GM15510 (cell line): ENCODE measurements around the gene CNTNAP2.

Experiments used
- POLR2A ChIP-seq: IDR thresholded peaks from 3 replicates; pipeline ENCODE4 v1.6.1; 2011; ENCODE audit warnings: borderline replicate concordance; ENCODE audit not compliant: insufficient read length; ENCODE audit errors: extremely low read depth

The CNTNAP2 gene

GRCh38 chr7:146126767-146127509 lies 10.3 kb downstream of the CNTNAP2 start:
- TF ChIP-seq POLR2A: no peak

GRCh38 chr7:146129296-146129695 lies 12.7 kb downstream of the CNTNAP2 start:
- TF ChIP-seq POLR2A: no peak

- TF ChIP-seq POLR2A: no peak
Measured at GRCh38 chr7:146129997-146130396, 13.4 kb downstream of the CNTNAP2 start.

GRCh38 chr7:146131701-146132100 lies 15.1 kb downstream of the CNTNAP2 start:
- TF ChIP-seq POLR2A: no peak

GRCh38 chr7:146136357-146136875 lies 19.8 kb downstream of the CNTNAP2 start:
- no peak for TF ChIP-seq POLR2A

GRCh38 chr7:146138926-146139325 lies 22.3 kb downstream of the CNTNAP2 start:
- TF ChIP-seq POLR2A: no peak

- no peak for TF ChIP-seq POLR2A
Measured at GRCh38 chr7:146146831-146147486, 30.4 kb downstream of the CNTNAP2 start.

- TF ChIP-seq POLR2A: no peak
Measured at GRCh38 chr7:146150153-146150552, 33.6 kb downstream of the CNTNAP2 start.

- no peak for TF ChIP-seq POLR2A
Measured at GRCh38 chr7:146172112-146172511, 55.5 kb downstream of the CNTNAP2 start.

GRCh38 chr7:146175716-146176115 lies 59.1 kb downstream of the CNTNAP2 start:
- TF ChIP-seq POLR2A: no peak

GRCh38 chr7:146176860-146177259 lies 60.3 kb downstream of the CNTNAP2 start:
- TF ChIP-seq POLR2A: no peak

- TF ChIP-seq POLR2A: no peak
Measured at GRCh38 chr7:146177301-146177700, 60.7 kb downstream of the CNTNAP2 start.

- no peak for TF ChIP-seq POLR2A
Measured at GRCh38 chr7:146185844-146186243, 69.2 kb downstream of the CNTNAP2 start.

GRCh38 chr7:146201945-146202344 lies 85.3 kb downstream of the CNTNAP2 start:
- TF ChIP-seq POLR2A: no peak

GRCh38 chr7:146206270-146206669 lies 89.7 kb downstream of the CNTNAP2 start:
- TF ChIP-seq POLR2A: no peak

GRCh38 chr7:146208492-146208891 lies 91.9 kb downstream of the CNTNAP2 start:
- TF ChIP-seq POLR2A: no peak
